ENCODE data around the gene VPS16.

DNA sequence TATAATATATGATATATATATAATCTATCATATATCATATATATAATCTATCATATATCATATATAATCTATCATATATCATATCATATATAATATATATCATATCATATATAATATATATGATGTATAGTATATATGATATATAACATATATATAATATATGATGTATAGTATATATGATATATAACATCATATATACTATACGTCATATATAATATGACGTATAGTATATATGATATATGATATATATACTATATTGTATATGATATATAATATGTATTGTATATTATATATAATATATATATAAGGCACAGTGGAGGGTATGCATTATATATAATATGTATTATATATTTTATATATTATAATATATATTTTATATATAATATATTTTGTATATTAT, 69.4 kb downstream of the VPS16 start:
- TF ChIP-seq, protein P1, sequence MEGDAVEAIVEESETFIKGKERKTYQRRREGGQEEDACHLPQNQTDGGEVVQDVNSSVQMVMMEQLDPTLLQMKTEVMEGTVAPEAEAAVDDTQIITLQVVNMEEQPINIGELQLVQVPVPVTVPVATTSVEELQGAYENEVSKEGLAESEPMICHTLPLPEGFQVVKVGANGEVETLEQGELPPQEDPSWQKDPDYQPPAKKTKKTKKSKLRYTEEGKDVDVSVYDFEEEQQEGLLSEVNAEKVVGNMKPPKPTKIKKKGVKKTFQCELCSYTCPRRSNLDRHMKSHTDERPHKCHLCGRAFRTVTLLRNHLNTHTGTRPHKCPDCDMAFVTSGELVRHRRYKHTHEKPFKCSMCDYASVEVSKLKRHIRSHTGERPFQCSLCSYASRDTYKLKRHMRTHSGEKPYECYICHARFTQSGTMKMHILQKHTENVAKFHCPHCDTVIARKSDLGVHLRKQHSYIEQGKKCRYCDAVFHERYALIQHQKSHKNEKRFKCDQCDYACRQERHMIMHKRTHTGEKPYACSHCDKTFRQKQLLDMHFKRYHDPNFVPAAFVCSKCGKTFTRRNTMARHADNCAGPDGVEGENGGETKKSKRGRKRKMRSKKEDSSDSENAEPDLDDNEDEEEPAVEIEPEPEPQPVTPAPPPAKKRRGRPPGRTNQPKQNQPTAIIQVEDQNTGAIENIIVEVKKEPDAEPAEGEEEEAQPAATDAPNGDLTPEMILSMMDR (IDR thresholded peaks at IDR 0.05; ENCODE audit: low read depth, low read length): no peak
- TF ChIP-seq EZH2phosphoT487 (IDR thresholded peaks at IDR 0.05; ENCODE audit: low read depth): no peak

All from OCI-LY3 (cell line).